Skeletal muscle tissue (tissue), 4 donors: ENCODE measurements around the gene CADPS. TPM values are rescaled to one million over a fixed set of nuclear protein-coding genes. Genes with fewer than 3 reads are reported as not detected.

Source experiments
- H3K27ac ChIP-seq: one replicate; pipeline ENCODE4 v1.7.0; 2013; ENCODE audit warnings: mild to moderate bottlenecking, low read depth, low read length, inconsistent platforms
- H3K27me3 ChIP-seq, 3 donors: one replicate each; pipeline ENCODE4 v1.7.0; 2013; ENCODE audit warnings: low read length in 3 of 3; ENCODE audit not compliant: control insufficient read depth in 3 of 3, insufficient read depth in 3 of 3
- H3K36me3 ChIP-seq, 3 donors: one replicate each; pipeline ENCODE4 v1.7.0; 2013; ENCODE audit warnings: low read length in 3 of 3; ENCODE audit not compliant: control insufficient read depth in 3 of 3, insufficient read depth in 3 of 3
- H3K4me1 ChIP-seq, 3 donors: one replicate each; pipeline ENCODE4 v1.7.0; 2013; ENCODE audit warnings: low read length in 3 of 3, mild to moderate bottlenecking in 3 of 3; ENCODE audit not compliant: control insufficient read depth in 3 of 3, insufficient read depth in 3 of 3
- H3K4me3 ChIP-seq, 3 donors: one replicate each; pipeline ENCODE4 v1.7.0; 2013; ENCODE audit warnings: low read length in 3 of 3
- H3K9ac ChIP-seq, 3 donors: one replicate each; pipeline ENCODE4 v1.7.0; 2013; ENCODE audit warnings: low read length in 3 of 3, mild to moderate bottlenecking in 3 of 3, moderate library complexity in 2 of 3, low read depth in 1 of 3
- H3K9me3 ChIP-seq, 3 donors: one replicate each; pipeline ENCODE4 v1.7.0; 2013; ENCODE audit warnings: low read length in 3 of 3; ENCODE audit not compliant: control insufficient read depth in 3 of 3
- total RNA-seq: library from RNA; depleted of rRNA; stranded (reverse); fragments of >200 nt; gene quantifications from one replicate; pipeline ENCODE4 v1.2.3, GENCODE V29; 2014
- donor health status: Osteomylitis.

The CADPS gene
- total RNA-seq, 1 donor from 2014 or later = 1.0 TPM

- H3K36me3 ChIP-seq = no peaks in the 10 kb centered on the region
- no peaks in the 10 kb centered on the region for H3K4me1 ChIP-seq
- H3K27ac ChIP-seq = no peak overlapping the region
- peaks cover 0 to 9% (median 5%) of the 10 kb centered on the region in 3 donors for H3K27me3 ChIP-seq
- no peak overlapping the region for H3K4me3 ChIP-seq
- H3K9me3 ChIP-seq = no peaks in the 10 kb centered on the region
- no peak overlapping the region for H3K9ac ChIP-seq
These were observed 243.7 kb downstream of the CADPS start for GRCh38 chr3:62631488-62631887.

GRCh38 chr3:62630664-62631063 is 244.6 kb downstream of the CADPS start:
- Histone ChIP-seq H3K9me3 (no peaks in the 10 kb centered on the region), H3K27me3 (peaks cover 0 to 9% (median 5%) of the 10 kb centered on the region in 3 donors), H3K27ac (no peak overlapping the region), H3K4me1 (no peaks in the 10 kb centered on the region), H3K9ac (no peak overlapping the region), H3K4me3 (no peak overlapping the region), H3K36me3 (no peaks in the 10 kb centered on the region)

GRCh38 chr3:62625268-62625667 is 249.9 kb downstream of the CADPS start:
- H3K9me3 ChIP-seq = no peaks in the 10 kb centered on the region
- no peaks in the 10 kb centered on the region for H3K36me3 ChIP-seq
- no peaks in the 10 kb centered on the region for H3K4me1 ChIP-seq
- no peak overlapping the region for H3K27ac ChIP-seq
- peaks cover 0 to 3% (median 0%) of the 10 kb centered on the region in 3 donors for H3K27me3 ChIP-seq
- H3K4me3 ChIP-seq = no peak overlapping the region
- no peak overlapping the region for H3K9ac ChIP-seq

- no peaks in the 10 kb centered on the region for H3K36me3 ChIP-seq
- H3K9me3 ChIP-seq = no peaks in the 10 kb centered on the region
- H3K4me3 ChIP-seq = no peak overlapping the region
- no peaks in the 10 kb centered on the region for H3K4me1 ChIP-seq
- no peak overlapping the region for H3K9ac ChIP-seq
- peaks cover 0 to 3% (median 0%) of the 10 kb centered on the region in 3 donors for H3K27me3 ChIP-seq
- H3K27ac ChIP-seq = no peak overlapping the region
These were observed 251.0 kb downstream of the CADPS start for GRCh38 chr3:62624185-62624584.

- Histone ChIP-seq H3K9ac (no peak overlapping the region), H3K4me3 (no peak overlapping the region), H3K27me3 (peaks cover 0 to 3% (median 3%) of the 10 kb centered on the region in 3 donors), H3K9me3 (no peaks in the 10 kb centered on the region), H3K4me1 (no peaks in the 10 kb centered on the region), H3K27ac (no peak overlapping the region), H3K36me3 (no peaks in the 10 kb centered on the region)
These were observed 252.6 kb downstream of the CADPS start for GRCh38 chr3:62622553-62623174.

- Histone ChIP-seq H3K27me3 (peaks cover 0 to 3% (median 3%) of the 10 kb centered on the region in 3 donors), H3K4me1 (no peaks in the 10 kb centered on the region), H3K9me3 (no peaks in the 10 kb centered on the region), H3K27ac (no peak overlapping the region), H3K9ac (no peak overlapping the region), H3K4me3 (no peak overlapping the region), H3K36me3 (no peaks in the 10 kb centered on the region)
These were observed 253.3 kb downstream of the CADPS start for GRCh38 chr3:62621925-62622324.

- peaks cover 0 to 3% (median 3%) of the 10 kb centered on the region in 3 donors for H3K27me3 ChIP-seq
- no peak overlapping the region for H3K4me3 ChIP-seq
These were observed 254.0 kb downstream of the CADPS start for GRCh38 chr3:62621176-62621575.

GRCh38 chr3:62615258-62615849 is 259.9 kb downstream of the CADPS start:
- no peak overlapping the region for H3K4me3 ChIP-seq
- H3K36me3 ChIP-seq = no peaks in the 10 kb centered on the region
- no peak overlapping the region for H3K27ac ChIP-seq
- H3K9me3 ChIP-seq = no peaks in the 10 kb centered on the region
- peaks cover 0 to 3% (median 0%) of the 10 kb centered on the region in 3 donors for H3K27me3 ChIP-seq
- no peak overlapping the region for H3K9ac ChIP-seq
- H3K4me1 ChIP-seq = no peaks in the 10 kb centered on the region

More at GRCh38 chr3:62621176-62621575, 254.0 kb downstream of the CADPS start:
- H3K9ac ChIP-seq = no peak overlapping the region
- no peak overlapping the region for H3K27ac ChIP-seq
- no peaks in the 10 kb centered on the region for H3K4me1 ChIP-seq
- H3K36me3 ChIP-seq = no peaks in the 10 kb centered on the region
- no peaks in the 10 kb centered on the region for H3K9me3 ChIP-seq

- Histone ChIP-seq H3K9me3 (no peaks in the 10 kb centered on the region), H3K4me3 (no peak overlapping the region), H3K27me3 (peaks cover 0 to 3% (median 0%) of the 10 kb centered on the region in 3 donors), H3K27ac (no peak overlapping the region), H3K36me3 (no peaks in the 10 kb centered on the region), H3K9ac (no peak overlapping the region), H3K4me1 (no peaks in the 10 kb centered on the region)
These were observed 260.7 kb downstream of the CADPS start for GRCh38 chr3:62614527-62614926.

GRCh38 chr3:62611541-62612240 is 263.5 kb downstream of the CADPS start:
- Histone ChIP-seq H3K36me3 (no peaks in the 10 kb centered on the region), H3K4me3 (no peak overlapping the region), H3K27me3 (no peaks in the 10 kb centered on the region), H3K27ac (no peak overlapping the region), H3K9ac (no peak overlapping the region), H3K4me1 (no peaks in the 10 kb centered on the region), H3K9me3 (no peaks in the 10 kb centered on the region)
